Activated naive CD4-positive, alpha-beta T cell treated with anti-CD3 and anti-CD28 coated beads for 36 hours (primary cell): ENCODE measurements around the gene ARHGEF38. TPM values are rescaled to one million over a fixed set of nuclear protein-coding genes. Genes with fewer than 3 reads are reported as not detected.

Experiments used
- CTCF ChIA-PET: fragments of 350-600 bp; sonication (Branson Sonifier 250); formaldehyde crosslinking; loops from one replicate; lab custom pipeline; 2021; ENCODE audit warnings: antibody characterized with exemption; lab: Charles Lee
- DNase-seq: peaks from one replicate; pipeline ENCODE4 v3.0.0-alpha.2; 2020
- H3K27ac Mint-ChIP-seq: one replicate; pipeline ENCODE4 v1.8.0; 2021; ENCODE audit warnings: mild to moderate bottlenecking, mixed read lengths
- H3K27me3 Mint-ChIP-seq: one replicate; pipeline ENCODE4 v1.8.0; 2021; ENCODE audit warnings: low read depth, mixed read lengths
- H3K36me3 Mint-ChIP-seq: one replicate; pipeline ENCODE4 v1.8.0; 2021; ENCODE audit warnings: low read depth, mixed read lengths
- H3K4me1 Mint-ChIP-seq: one replicate; pipeline ENCODE4 v1.8.0; 2021; ENCODE audit warnings: low read depth, mixed read lengths
- H3K4me3 Mint-ChIP-seq: one replicate; pipeline ENCODE4 v1.8.0; 2021; ENCODE audit warnings: mild to moderate bottlenecking, moderate library complexity, mixed read lengths
- H3K9me3 Mint-ChIP-seq: one replicate; pipeline ENCODE4 v1.8.0; 2021; ENCODE audit warnings: mixed read lengths
- intact Hi-C: fragments of 100-400 bp; cut with micrococcal nuclease; formaldehyde crosslinking; loops from one replicate; pipeline ENCODE4 v1.15.1; 2023
- total RNA-seq, 2 experiments: library from RNA; stranded (reverse); gene quantifications; one replicate each; pipeline ENCODE4 v1.2.3, GENCODE V29; 2021

Gene ARHGEF38
- total RNA-seq, 2 experiments from 2014 or later = not detected

- no peaks in the 10 kb centered on the region for H3K36me3 Mint-ChIP-seq
- H3K27me3 Mint-ChIP-seq = peaks cover 4% of the 10 kb centered on the region
- intact Hi-C loops = no loop called here
- CTCF ChIA-PET = interaction anchor here (1.0 kb wide), 1 partner anchor 9 kb away, joined by 5 read pairs; no protein-coding TSS in a partner anchor
- H3K27ac Mint-ChIP-seq = no peak overlapping the region
- no peak for DNase-seq
- H3K4me1 Mint-ChIP-seq = no peaks in the 10 kb centered on the region
- H3K9me3 Mint-ChIP-seq = no peaks in the 10 kb centered on the region
- H3K4me3 Mint-ChIP-seq = no peak overlapping the region
Observed at GRCh38 chr4:105623099-105623498, 70.7 kb downstream of the ARHGEF38 start.

- Mint-ChIP-seq H3K36me3 (no peaks in the 10 kb centered on the region), H3K27me3 (peaks cover 10% of the 10 kb centered on the region), H3K9me3 (no peaks in the 10 kb centered on the region), H3K27ac (no peak overlapping the region), H3K4me3 (no peak overlapping the region), H3K4me1 (no peaks in the 10 kb centered on the region)
- intact Hi-C loops = no loop called here
- CTCF ChIA-PET = interaction anchor here (0.5 kb wide), 1 partner anchor 85 kb away, joined by 5 read pairs; no protein-coding TSS in a partner anchor
- no peak for DNase-seq
Observed at GRCh38 chr4:105624530-105624929, 72.1 kb downstream of the ARHGEF38 start.

GRCh38 chr4:105625214-105625613 is 72.8 kb downstream of the ARHGEF38 start:
- intact Hi-C loops = no loop called here
- Mint-ChIP-seq H3K27me3 (peaks cover 10% of the 10 kb centered on the region), H3K4me1 (no peaks in the 10 kb centered on the region), H3K27ac (no peak overlapping the region), H3K9me3 (no peaks in the 10 kb centered on the region), H3K36me3 (no peaks in the 10 kb centered on the region), H3K4me3 (no peak overlapping the region)
- CTCF ChIA-PET = interaction anchor here (0.5 kb wide), 1 partner anchor 86 kb away, joined by 5 read pairs; no protein-coding TSS in a partner anchor
- no peak for DNase-seq

- peaks cover 10% of the 10 kb centered on the region for H3K27me3 Mint-ChIP-seq
- DNase-seq = no peak
- no peak overlapping the region for H3K4me3 Mint-ChIP-seq
- no peak overlapping the region for H3K27ac Mint-ChIP-seq
- no peaks in the 10 kb centered on the region for H3K9me3 Mint-ChIP-seq
- CTCF ChIA-PET = no interaction called here
- no peaks in the 10 kb centered on the region for H3K36me3 Mint-ChIP-seq
- H3K4me1 Mint-ChIP-seq = no peaks in the 10 kb centered on the region
- intact Hi-C loops = no loop called here
Observed at GRCh38 chr4:105626846-105627245, 74.4 kb downstream of the ARHGEF38 start.

- intact Hi-C loops = no loop called here
- Mint-ChIP-seq H3K27ac (no peak overlapping the region), H3K9me3 (no peaks in the 10 kb centered on the region), H3K4me3 (no peak overlapping the region), H3K4me1 (no peaks in the 10 kb centered on the region), H3K27me3 (peaks cover 10% of the 10 kb centered on the region), H3K36me3 (no peaks in the 10 kb centered on the region)
- DNase-seq = no peak
- CTCF ChIA-PET = interaction anchor here (0.7 to 1.2 kb wide), 3 partner anchors 8 to 390 kb away, joined by 3 to 4 read pairs (median 3); no protein-coding TSS in a partner anchor
Observed at GRCh38 chr4:105627620-105628019, 75.2 kb downstream of the ARHGEF38 start.

- Mint-ChIP-seq H3K36me3 (no peaks in the 10 kb centered on the region), H3K27me3 (peaks cover 13% of the 10 kb centered on the region), H3K27ac (no peak overlapping the region), H3K4me1 (no peaks in the 10 kb centered on the region), H3K9me3 (no peaks in the 10 kb centered on the region), H3K4me3 (no peak overlapping the region)
- CTCF ChIA-PET = interaction anchor here (1.0 to 2.9 kb wide), 3 partner anchors 68 to 157 kb away, joined by 3 to 12 read pairs (median 3); partner anchors contain the start of gene PPA2
- DNase-seq = no peak
- intact Hi-C loops = loop anchor here (5.0 kb wide), 1 partner anchor 489 kb away; no protein-coding TSS in a partner anchor
Observed at GRCh38 chr4:105630670-105631655, 78.5 kb downstream of the ARHGEF38 start.

GRCh38 chr4:105631818-105632400 is 79.5 kb downstream of the ARHGEF38 start:
- Mint-ChIP-seq H3K4me1 (no peaks in the 10 kb centered on the region), H3K9me3 (no peaks in the 10 kb centered on the region), H3K27me3 (peaks cover 10% of the 10 kb centered on the region), H3K36me3 (no peaks in the 10 kb centered on the region), H3K27ac (no peak overlapping the region), H3K4me3 (no peak overlapping the region)
- DNase-seq = no peak
- CTCF ChIA-PET = interaction anchor here (0.7 to 2.9 kb wide), 7 partner anchors 9 to 158 kb away, joined by 3 to 12 read pairs (median 4); partner anchors contain the start of gene PPA2
- intact Hi-C loops = loop anchor here (5.0 kb wide), 1 partner anchor 490 kb away; no protein-coding TSS in a partner anchor

GRCh38 chr4:105632599-105632998 is 80.2 kb downstream of the ARHGEF38 start:
- intact Hi-C loops = loop anchor here (5.0 kb wide), 1 partner anchor 490 kb away; no protein-coding TSS in a partner anchor
- no peak overlapping the region for H3K4me3 Mint-ChIP-seq
- CTCF ChIA-PET = interaction anchor here (0.7 to 2.9 kb wide), 7 partner anchors 9 to 112 kb away, joined by 3 to 12 read pairs (median 4); no protein-coding TSS in a partner anchor

GRCh38 chr4:105633241-105633640 is 80.8 kb downstream of the ARHGEF38 start:
- H3K36me3 Mint-ChIP-seq = no peaks in the 10 kb centered on the region
- H3K27ac Mint-ChIP-seq = no peak overlapping the region
- CTCF ChIA-PET = interaction anchor here (0.7 to 2.9 kb wide), 3 partner anchors 10 to 112 kb away, joined by 3 to 12 read pairs (median 5); no protein-coding TSS in a partner anchor
- DNase-seq = no peak
- intact Hi-C loops = loop anchor here (5.0 kb wide), 1 partner anchor 491 kb away; no protein-coding TSS in a partner anchor
- H3K9me3 Mint-ChIP-seq = no peaks in the 10 kb centered on the region
- H3K27me3 Mint-ChIP-seq = peaks cover 8% of the 10 kb centered on the region
- H3K4me1 Mint-ChIP-seq = peaks cover 2% of the 10 kb centered on the region
- no peak overlapping the region for H3K4me3 Mint-ChIP-seq

More at GRCh38 chr4:105632599-105632998, 80.2 kb downstream of the ARHGEF38 start:
- Mint-ChIP-seq H3K27ac (no peak overlapping the region), H3K36me3 (no peaks in the 10 kb centered on the region), H3K9me3 (no peaks in the 10 kb centered on the region), H3K27me3 (peaks cover 10% of the 10 kb centered on the region), H3K4me1 (peaks cover 2% of the 10 kb centered on the region)
- no peak for DNase-seq

GRCh38 chr4:105634402-105635080 is 82.1 kb downstream of the ARHGEF38 start:
- no peak overlapping the region for H3K27ac Mint-ChIP-seq
- H3K27me3 Mint-ChIP-seq = peaks cover 3% of the 10 kb centered on the region
- no peaks in the 10 kb centered on the region for H3K9me3 Mint-ChIP-seq
- H3K4me1 Mint-ChIP-seq = peaks cover 2% of the 10 kb centered on the region
- DNase-seq = no peak
- no peak overlapping the region for H3K4me3 Mint-ChIP-seq
- no peaks in the 10 kb centered on the region for H3K36me3 Mint-ChIP-seq
- intact Hi-C loops = loop anchor here (5.0 kb wide), 1 partner anchor 492 kb away; no protein-coding TSS in a partner anchor
- CTCF ChIA-PET = no interaction called here

GRCh38 chr4:105637408-105638176 is 85.2 kb downstream of the ARHGEF38 start:
- H3K4me3 Mint-ChIP-seq = no peak overlapping the region
- peaks cover 3% of the 10 kb centered on the region for H3K27me3 Mint-ChIP-seq
- CTCF ChIA-PET = no interaction called here
- DNase-seq = no peak
- H3K36me3 Mint-ChIP-seq = no peaks in the 10 kb centered on the region
- H3K9me3 Mint-ChIP-seq = no peaks in the 10 kb centered on the region
- intact Hi-C loops = no loop called here
- no peak overlapping the region for H3K27ac Mint-ChIP-seq
- H3K4me1 Mint-ChIP-seq = peaks cover 2% of the 10 kb centered on the region
